ENCODE data around the gene MFAP5. TPM values are rescaled to one million over a fixed set of nuclear protein-coding genes. Genes with fewer than 3 reads are reported as not detected.
A peak's percentile ranks its signal among the peaks of the same experiment; 100 is the strongest.

Gene MFAP5
- total and polyA plus RNA-seq, 10 of the 15 experiments (the other 5 are each of a cell fraction or from before 2014, with no cell fraction given) = 0.06 to 0.14 (median 0.12) TPM; not detected in 7

- TF ChIP-seq, protein P1, sequence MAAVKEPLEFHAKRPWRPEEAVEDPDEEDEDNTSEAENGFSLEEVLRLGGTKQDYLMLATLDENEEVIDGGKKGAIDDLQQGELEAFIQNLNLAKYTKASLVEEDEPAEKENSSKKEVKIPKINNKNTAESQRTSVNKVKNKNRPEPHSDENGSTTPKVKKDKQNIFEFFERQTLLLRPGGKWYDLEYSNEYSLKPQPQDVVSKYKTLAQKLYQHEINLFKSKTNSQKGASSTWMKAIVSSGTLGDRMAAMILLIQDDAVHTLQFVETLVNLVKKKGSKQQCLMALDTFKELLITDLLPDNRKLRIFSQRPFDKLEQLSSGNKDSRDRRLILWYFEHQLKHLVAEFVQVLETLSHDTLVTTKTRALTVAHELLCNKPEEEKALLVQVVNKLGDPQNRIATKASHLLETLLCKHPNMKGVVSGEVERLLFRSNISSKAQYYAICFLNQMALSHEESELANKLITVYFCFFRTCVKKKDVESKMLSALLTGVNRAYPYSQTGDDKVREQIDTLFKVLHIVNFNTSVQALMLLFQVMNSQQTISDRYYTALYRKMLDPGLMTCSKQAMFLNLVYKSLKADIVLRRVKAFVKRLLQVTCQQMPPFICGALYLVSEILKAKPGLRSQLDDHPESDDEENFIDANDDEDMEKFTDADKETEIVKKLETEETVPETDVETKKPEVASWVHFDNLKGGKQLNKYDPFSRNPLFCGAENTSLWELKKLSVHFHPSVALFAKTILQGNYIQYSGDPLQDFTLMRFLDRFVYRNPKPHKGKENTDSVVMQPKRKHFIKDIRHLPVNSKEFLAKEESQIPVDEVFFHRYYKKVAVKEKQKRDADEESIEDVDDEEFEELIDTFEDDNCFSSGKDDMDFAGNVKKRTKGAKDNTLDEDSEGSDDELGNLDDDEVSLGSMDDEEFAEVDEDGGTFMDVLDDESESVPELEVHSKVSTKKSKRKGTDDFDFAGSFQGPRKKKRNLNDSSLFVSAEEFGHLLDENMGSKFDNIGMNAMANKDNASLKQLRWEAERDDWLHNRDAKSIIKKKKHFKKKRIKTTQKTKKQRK (IDR thresholded peaks at IDR 0.05; ENCODE audit: low read depth, low read length) = no peak
- TF ChIP-seq RELA (IDR thresholded peaks at IDR 0.05; ENCODE audit: borderline replicate concordance, partially characterized antibody) = peak; percentile 88
- TF ChIP-seq NFXL1 (IDR thresholded peaks at IDR 0.05; ENCODE audit: borderline replicate concordance) = no peak
- peak; percentile 97 for TF ChIP-seq SKIL (IDR thresholded peaks at IDR 0.05; ENCODE audit: low read depth, poor library complexity, severe bottlenecking)
- TF ChIP-seq POLR2AphosphoS2 (IDR thresholded peaks at IDR 0.05; ENCODE audit: low read depth, low read length) = no peak
- peak; percentile 90 for TF ChIP-seq ATF7 (IDR thresholded peaks at IDR 0.05; ENCODE audit: low read depth)
- TF ChIP-seq TCF3 (IDR thresholded peaks at IDR 0.05; ENCODE audit: borderline replicate concordance, insufficient read depth, low read depth, low read length) = peak; percentile 99
- no peak for TF ChIP-seq NFYA (IDR thresholded peaks at IDR 0.05; ENCODE audit: borderline replicate concordance, low read depth, low read length)
- TF ChIP-seq IRF5 (IDR thresholded peaks at IDR 0.05; ENCODE audit: borderline replicate concordance) = no peak; the same call in 1 of the 2 replicates
- peak; percentile 98 for TF ChIP-seq ZBED1 (IDR thresholded peaks at IDR 0.05; ENCODE audit: borderline replicate concordance)
- peak; percentile 84 for TF ChIP-seq SREBF1 (IDR thresholded peaks at IDR 0.05; ENCODE audit: low read length)
- 0 out of 2 replicates have a peak, but pooled peaks have one; percentile 35 for TF ChIP-seq TAF1 (IDR thresholded peaks at IDR 0.05; ENCODE audit: borderline replicate concordance, low read depth, low read length)
- TF ChIP-seq TCF12 (IDR thresholded peaks at IDR 0.05; ENCODE audit: low read depth, low read length) = peak; percentile 99
- TF ChIP-seq LARP7 (IDR thresholded peaks at IDR 0.05) = peak; percentile 59; the same call in 1 of the 2 replicates
- TF ChIP-seq TBL1XR1 (IDR thresholded peaks at IDR 0.05; ENCODE audit: low read depth, low read length) = peak; percentile 99
- TF ChIP-seq HDAC6 (IDR thresholded peaks at IDR 0.05; ENCODE audit: unreplicated experiment) = no peak
- TF ChIP-seq RB1 (IDR thresholded peaks at IDR 0.05; ENCODE audit: borderline replicate concordance) = no peak
- no peak for TF ChIP-seq SUZ12 (IDR thresholded peaks at IDR 0.05; ENCODE audit: unreplicated experiment)
- no peak for TF ChIP-seq ZNF384 (IDR thresholded peaks at IDR 0.05; ENCODE audit: borderline replicate concordance, low read depth, low read length)
- TF ChIP-seq, protein P2, sequence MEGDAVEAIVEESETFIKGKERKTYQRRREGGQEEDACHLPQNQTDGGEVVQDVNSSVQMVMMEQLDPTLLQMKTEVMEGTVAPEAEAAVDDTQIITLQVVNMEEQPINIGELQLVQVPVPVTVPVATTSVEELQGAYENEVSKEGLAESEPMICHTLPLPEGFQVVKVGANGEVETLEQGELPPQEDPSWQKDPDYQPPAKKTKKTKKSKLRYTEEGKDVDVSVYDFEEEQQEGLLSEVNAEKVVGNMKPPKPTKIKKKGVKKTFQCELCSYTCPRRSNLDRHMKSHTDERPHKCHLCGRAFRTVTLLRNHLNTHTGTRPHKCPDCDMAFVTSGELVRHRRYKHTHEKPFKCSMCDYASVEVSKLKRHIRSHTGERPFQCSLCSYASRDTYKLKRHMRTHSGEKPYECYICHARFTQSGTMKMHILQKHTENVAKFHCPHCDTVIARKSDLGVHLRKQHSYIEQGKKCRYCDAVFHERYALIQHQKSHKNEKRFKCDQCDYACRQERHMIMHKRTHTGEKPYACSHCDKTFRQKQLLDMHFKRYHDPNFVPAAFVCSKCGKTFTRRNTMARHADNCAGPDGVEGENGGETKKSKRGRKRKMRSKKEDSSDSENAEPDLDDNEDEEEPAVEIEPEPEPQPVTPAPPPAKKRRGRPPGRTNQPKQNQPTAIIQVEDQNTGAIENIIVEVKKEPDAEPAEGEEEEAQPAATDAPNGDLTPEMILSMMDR (IDR thresholded peaks at IDR 0.05 in 2 of 3, conservative IDR thresholded peaks at IDR 0.05 in 1 of 3; ENCODE audit: control insufficient read depth in 2 of 3, extremely low read depth in 1 of 3, insufficient read depth in 1 of 3, low read depth in 3 of 3, low read length in 3 of 3) = no peak
- TF ChIP-seq CREB1 (IDR thresholded peaks at IDR 0.05; ENCODE audit: low read depth) = peak; percentile 74
- TF ChIP-seq SPI1 (IDR thresholded peaks at IDR 0.05; ENCODE audit: borderline replicate concordance, insufficient read depth, low read depth, low read length) = 0 out of 2 replicates have a peak, but pooled peaks have one; percentile 35
Measured at GRCh38 chr12:8648576-8649205, 13.9 kb downstream of the MFAP5 start (continued).
